Measurements from ENCODE around the gene BLM. TPM values are rescaled to one million over a fixed set of nuclear protein-coding genes. Genes with fewer than 3 reads are reported as not detected.
A peak's percentile ranks its signal among the peaks of the same experiment; 100 is the strongest.
"Not testable (repeated sequence)": the region's sequence is repeated elsewhere in the genome, so short reads cannot be mapped to it uniquely, and the experiment has no call there.

BLM gene
- total RNA-seq, 1 donor from 2014 or later, result 0.68 TPM

DNA sequence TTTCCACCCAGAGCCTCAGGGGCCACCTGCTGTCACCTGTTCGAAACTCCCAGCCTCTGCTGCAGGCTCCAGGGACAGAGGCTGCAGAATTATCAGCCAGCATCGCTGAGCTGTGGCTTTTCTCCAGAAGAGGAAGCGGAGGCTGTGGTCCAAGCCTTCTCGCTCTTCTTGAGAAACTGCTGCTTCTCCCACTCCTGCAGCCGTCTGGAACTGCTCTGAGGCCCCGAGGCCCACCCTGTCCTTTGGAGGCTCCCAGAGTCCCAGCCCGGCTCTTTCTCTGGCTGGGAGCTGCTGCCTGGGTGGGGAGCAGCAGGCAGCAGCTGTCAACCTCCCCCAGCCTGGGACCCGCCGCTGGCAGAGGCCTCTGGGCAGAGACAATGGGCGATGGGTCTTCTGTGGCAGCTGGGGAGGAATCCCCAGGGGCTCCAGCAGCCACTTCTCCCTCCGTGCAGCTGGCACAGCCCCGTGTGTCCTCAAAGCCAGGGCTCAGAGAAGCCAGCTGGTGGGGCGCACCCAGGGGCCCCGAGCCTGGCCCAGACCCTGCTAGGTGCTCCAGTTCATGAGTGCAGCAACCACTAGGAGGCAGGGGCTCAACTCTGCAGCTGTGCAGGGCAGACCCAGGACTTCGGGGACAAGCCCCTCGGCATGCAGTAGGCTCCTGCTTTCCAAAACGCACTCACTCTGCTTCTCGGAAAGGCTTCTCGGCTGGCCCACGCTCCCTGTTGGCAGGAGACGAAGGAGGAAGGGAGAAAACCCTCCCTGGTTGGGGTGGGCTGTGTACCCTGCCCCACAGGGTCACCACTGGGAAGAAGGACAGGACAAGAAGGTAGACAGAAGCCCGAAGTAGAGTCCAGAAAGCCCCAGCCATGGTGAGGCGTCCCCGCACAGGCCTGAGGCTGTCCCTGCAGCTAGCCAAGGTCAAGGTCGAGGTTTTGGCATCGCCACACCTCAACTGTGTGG, 101.4 kb downstream of the BLM start:
- ATAC-seq, result no peak
- DNase-seq (ENCODE audit: low spot score), result no peak

DNA sequence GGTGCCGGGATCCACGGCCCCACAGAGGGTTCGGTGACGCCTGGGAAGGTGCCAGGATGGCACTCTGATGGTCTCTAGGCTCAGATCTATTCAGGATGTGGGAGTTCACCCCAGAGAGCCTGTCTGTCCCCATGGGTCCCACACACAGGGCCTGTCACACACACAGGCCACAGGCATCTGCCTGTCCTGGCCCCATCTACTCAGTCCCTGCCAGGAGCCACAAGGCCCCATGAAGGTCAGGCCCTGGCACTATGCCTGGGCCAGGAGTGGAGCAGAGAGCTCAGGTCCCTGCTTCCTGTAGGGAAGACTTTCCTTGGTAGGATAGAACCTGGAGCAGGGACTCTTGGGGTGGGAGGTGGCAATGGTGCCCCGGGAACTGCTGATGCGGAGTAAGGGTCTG, 102.2 kb downstream of the BLM start:
- DNase-seq (ENCODE audit: low spot score) (peak; percentile 63), ATAC-seq (peak; percentile 85)

DNA sequence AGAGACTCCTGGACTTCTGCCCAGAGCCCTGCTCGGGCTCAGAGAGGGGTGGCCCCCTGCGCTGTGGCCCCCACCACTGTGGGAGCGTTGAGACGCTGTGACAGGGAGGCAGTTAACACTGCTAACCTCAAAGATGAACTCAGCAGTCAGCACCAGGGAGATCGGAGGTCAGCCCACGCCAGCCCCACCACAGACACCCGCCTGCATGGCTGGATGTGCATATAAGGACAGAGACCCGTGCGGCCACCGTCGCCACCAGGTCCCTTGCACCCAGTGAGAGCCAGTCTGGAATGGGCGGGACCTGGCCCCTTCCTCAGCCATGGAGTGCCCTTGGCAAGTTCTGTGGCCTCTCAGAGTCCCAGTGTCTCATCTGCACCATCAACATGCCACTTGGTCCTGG, 102.7 kb downstream of the BLM start:
- DNase-seq (ENCODE audit: low spot score), result no peak
- ATAC-seq, result no peak

DNA sequence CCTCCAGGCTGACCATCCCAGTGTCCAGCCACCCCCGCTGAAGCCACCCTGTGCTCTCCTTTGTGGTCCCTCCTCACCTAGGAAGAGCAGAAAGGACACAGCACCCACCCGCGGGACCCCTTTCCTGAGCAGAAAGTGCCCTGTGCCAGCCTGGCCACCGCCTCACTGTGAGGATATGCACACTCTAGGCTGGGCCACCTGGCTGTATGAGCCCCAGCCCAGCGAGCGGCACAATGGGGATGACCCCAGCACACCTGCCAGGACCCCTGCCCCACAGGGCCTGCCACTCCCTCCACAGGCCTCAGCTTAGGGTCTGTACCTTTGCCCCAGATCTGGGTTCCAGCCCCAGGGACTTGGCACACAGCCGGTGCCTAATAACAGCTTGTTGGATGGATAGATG, 103.3 kb downstream of the BLM start:
- no peak for DNase-seq (ENCODE audit: low spot score)
- ATAC-seq, result no peak

DNA sequence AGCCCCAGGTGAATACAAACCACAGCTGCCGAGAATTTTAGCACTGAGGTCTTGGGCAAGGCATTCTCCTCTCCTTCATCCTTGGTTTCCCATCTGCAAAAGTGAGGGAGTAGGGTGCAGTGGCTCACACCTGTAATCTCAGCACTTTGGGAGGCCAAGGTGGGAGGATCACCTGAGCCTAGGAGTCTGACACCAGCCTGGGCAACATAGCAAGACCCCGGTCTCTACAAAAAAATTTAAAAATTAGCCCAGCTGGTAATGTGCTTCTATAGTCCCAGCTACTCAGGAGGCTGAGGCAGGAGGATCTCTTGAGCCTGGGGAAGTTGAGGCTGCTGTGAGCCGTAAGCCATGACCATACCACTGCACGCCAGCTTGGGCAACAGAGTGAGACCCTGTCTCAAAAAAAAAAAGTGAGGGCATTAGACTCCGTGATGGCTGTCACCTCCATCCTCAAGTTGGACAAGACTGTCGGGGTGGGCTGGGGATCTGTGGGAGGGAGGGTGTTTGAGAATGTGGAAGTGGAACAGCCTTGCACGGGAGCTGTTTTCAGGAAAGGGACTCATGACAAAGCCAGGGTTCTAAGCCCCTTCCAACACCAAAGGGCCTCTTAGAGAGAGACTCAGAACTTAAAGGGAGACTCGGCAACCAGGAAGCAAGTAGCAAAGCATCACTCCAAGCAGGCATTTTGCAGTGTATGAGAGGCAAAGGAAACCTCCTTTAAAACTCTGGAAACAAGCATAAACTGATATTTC, 105.2 kb downstream of the BLM start:
- no peak for DNase-seq (ENCODE audit: low spot score)

DNA sequence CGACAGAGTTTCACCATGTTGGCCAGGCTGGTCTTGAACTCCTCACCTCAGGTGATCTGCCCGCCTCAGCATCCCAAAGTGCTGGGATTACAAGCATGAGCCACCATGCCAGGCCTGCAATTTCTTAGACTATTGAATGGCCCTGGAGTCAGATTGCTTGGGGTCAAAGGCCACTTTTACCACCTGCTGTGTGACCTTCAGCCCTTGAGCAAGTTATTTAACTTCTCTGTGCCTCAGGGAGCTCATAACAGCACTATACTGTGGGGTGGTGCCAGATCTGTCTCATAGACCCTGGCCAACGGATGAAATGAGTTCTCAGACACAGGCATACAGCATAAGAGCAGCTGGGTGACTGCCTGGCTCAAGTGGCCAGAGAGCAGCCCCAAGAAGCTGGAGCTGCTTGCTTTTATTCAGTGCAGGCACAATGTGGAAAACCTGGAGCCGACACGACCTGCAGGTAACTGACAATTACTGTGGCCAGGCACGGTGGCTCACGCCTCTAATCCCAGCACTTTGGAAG, 106.4 kb downstream of the BLM start:
- ATAC-seq (no peak), DNase-seq (ENCODE audit: low spot score) (no peak)

More for the DNA sequence above, 105.2 kb downstream of the BLM start:
- no peak for ATAC-seq

DNA sequence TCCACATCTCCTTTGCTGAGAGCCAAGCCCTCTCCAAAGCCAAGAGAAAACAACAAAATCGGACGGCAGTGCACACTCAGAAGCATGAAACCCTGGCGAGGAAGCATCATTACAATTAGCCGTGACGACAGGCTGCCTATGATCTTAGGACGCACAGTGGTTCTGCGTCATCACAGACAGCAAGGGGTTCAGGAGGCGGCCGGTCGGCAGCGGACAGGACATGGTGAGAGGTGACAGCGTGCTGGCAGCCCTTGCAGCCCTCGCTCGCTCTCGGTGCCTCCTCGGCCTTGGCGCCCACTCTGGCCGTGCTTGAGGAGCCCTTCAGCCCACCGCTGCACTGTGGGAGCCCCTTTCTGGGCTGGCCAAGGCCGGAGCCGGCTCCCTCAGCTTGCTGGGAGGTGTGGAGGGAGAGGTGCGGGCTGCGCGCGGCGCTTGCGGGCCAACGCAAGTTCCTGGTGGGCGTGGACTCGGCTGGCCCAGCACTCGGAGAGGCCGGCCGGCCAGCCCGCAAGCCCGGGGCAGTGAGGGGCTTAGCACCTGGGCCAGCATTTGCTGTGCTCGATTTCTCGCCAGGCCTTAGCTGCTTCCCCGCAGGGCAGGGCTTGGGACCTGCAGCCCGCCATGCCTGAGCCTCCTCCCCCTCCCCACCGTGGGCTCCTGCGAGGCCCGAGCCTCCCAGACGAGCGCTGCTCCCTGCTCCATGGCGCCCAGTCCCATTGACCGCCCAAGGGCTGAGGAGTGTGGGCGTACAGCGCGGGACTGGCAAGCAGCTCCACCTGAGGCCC, 108.2 kb downstream of the BLM start:
- ATAC-seq; DNase-seq (ENCODE audit: low spot score): not testable (repeated sequence)

DNA sequence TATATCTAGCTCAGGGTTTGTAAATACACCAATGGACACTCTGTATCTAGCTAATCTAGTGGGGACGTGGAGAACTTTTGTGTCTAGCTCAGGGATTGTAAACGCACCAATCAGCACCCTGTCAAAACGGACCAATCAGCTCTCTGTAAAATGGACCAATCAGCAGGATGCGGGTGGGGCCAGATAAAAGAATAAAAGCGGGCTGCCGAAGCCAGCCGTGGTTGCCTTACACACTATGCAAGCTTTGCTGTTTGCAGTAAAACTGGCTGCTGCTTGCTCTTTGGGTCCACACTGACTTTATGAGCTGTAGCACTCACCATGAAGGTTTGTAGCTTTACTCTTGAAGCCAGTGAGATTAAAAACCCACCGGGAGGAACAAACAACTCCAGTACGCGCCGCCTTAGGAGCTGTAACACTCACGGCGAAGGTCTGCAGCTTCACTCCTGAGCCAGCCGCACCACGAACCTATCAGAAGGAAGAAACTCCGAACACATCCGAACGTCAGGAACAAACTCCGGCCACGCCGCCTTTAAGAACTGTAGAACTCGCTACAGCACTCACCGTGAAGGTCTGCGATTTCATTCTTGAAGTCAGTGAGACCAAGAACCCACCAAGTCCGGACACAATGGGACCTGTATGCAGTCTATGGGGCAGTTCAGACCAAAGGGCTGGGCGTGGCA, 109.2 kb downstream of the BLM start:
- DNase-seq (ENCODE audit: low spot score), result not testable (repeated sequence)

DNA sequence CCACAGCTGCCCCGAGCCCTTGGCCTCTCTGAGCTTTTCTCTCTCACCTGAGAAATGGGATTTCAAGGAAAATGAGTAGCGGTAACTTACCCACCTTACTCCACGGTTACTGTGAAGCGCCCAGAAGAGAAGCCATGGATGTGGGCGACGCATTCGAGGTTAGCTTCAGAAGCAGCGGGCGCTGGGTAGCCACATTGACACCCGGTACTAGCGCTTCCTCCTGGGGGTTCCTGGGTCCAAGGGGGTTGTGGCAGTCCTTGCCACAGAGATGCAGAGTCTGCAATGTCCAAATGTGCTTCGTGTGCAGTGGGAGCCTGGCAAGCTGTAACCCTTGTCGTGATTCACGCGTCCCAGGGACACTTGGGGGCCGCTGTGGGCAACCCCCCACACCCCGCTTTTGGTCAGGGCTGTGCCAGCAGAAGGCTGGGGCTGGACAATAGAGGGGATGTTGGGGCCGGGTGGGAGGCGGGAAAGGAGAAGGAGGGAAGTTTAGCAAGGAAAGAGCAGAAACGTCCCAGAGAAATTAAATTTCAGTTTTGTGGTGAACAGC, 109.8 kb downstream of the BLM start:
- DNase-seq (ENCODE audit: low spot score), result no peak
- no peak for ATAC-seq

More for the DNA sequence above, 109.2 kb downstream of the BLM start:
- ATAC-seq, result not testable (repeated sequence)

DNA sequence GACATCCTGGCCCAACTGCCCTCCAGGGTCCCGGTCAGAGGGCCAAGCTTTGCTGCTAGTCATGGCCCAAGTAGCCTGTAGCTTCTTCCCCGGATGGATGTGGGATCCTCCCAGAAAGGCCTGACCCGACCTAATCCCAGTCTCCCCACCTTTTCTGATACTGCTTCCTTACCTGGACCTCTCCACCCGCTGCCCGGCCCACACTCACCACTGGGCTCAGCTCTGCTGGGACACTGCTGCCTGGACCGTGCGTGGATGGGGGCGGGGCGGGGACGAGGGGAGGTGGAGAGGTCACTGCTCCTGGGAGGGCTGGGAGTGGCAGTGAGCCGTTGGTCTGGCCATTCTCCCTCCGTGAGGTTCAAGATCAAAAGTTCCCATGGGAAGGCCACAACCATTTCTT, 111.0 kb downstream of the BLM start:
- DNase-seq (ENCODE audit: low spot score) (no peak), ATAC-seq (no peak)

DNA sequence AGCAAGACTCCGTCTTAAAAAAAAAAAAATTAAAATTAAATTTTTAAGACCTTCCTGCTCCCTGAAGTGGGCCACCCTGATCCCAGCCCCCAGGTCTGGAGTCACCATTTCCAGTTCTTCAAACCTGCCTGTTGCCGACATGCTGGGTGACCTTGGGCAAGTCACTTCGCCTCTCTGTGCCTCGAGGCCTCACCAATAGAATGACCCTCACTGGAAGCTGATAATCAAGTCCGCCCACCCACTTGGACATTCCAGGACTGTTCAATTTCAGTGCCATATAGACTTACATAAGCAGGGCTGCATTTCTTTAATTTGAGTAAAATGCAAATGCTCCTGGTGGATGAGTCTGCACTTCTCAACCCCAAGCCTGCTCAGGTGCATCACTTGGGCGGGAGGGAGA, 112.0 kb downstream of the BLM start:
- no peak for ATAC-seq
- no peak for DNase-seq (ENCODE audit: low spot score)

DNA sequence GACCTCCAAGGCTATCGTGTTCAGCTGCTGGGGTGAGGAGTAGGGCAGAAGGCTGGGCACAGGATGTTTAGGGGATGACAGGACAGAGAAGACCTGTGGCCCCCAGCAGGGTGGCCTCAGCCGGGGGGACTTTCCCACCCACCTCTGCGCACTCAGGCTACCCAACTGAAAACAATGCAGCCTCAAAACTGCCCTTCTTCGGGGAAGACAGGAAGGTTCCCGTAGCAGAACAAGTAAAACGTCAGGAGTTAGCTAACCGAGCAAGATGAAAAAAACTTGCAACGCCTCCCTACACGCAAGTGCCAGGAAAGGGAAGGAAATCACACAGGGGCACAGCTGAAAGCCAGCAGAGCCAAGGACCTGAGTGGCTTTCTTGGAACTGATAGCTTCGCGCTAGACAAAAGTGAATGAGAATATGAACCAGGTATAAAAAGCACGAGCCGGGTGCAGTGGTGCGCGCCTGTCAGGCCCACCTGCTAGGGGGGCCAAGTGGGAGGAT, 112.8 kb downstream of the BLM start:
- peak; percentile 40 for ATAC-seq
- DNase-seq (ENCODE audit: low spot score), result no peak

DNA sequence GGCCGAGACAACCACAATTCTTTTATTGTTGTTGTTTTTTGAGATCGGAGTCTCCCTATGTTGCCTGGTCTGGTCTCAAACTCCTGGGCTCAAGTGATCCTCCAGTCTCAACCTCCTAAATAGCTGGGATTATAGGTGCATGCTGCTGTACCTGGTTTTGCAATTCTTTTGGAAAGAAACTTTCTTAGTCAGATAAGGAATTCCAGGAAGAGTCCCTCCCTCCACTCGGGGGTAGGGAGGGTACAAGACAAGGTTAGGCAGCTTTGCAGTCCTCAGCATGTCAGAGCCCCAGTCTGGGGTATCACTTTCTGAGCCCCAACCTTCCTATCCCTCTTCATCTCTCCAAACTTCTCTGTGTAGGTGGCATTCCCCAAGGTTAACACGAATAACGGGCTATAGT, 117.5 kb downstream of the BLM start:
- DNase-seq (ENCODE audit: low spot score) (no peak), ATAC-seq (no peak)

DNA sequence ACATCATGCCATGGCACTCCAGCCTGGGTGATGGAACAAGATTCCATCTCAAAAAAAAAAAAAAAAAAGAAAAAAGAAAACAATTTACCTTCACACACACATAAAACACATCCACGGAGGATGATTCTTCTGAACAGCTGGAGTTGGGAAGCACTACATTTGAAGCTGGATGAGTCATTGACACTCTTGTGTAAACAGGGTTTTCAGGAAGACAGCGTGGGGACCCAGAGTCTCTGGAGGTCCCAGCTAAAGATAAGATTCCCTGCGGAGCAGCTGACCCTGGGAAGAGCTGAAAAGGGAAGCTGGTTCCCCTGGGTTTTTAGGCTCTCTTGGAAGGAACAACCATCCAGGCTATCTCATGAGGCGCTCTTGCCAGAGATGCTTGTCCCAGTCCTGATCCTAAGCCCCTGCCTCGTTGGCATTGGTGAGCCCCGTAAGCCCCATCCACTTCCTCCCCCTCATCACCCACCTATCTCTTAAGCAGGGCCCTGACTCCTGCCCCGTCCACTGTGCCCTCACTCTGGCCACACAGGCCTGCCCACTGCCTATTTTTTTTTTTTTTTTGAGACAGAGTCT, 119.2 kb downstream of the BLM start:
- DNase-seq (ENCODE audit: low spot score) (no peak), ATAC-seq (peak; percentile 21)

DNA sequence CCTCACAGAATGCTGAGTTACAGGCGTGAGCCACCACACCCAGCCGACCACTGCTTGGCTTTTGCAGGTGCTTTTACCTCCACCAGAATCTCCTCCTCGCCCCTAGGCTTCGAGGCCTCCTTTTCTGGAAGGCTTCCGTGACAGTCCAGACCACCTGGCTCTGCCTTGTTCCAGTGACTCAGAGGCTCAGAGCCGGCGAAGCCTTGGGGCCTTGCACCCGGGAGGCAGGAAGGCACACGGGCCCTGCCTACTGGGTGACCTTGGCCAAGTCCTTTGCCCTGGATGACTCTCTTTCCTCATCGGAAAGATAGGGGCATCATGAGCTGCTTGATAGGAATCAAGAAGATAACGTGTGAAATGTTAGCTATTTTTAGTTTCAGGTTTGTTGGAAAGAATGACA, 119.9 kb downstream of the BLM start:
- DNase-seq (ENCODE audit: low spot score), result no peak
- ATAC-seq, result no peak

DNA sequence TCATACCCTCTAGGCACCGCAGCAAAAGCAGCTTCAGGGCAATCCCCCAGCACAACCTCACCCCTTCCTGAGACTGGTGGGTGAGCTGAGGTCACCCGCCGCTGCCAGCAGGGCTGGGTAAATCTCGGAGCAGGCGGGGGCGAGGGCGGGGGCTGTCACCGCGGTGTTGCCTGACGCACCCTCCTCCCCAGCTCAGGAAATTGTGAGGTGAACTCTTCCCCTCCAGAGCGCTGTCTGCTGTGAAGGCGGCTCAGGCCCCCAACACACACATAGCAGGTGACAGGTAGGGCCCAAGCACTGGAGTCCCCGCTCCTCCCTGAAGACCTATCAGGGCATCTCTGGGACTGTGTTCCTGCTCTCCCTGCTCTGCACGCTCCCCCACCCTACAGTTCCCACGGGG, 121.0 kb downstream of the BLM start:
- no peak for DNase-seq (ENCODE audit: low spot score)
- no peak for ATAC-seq

DNA sequence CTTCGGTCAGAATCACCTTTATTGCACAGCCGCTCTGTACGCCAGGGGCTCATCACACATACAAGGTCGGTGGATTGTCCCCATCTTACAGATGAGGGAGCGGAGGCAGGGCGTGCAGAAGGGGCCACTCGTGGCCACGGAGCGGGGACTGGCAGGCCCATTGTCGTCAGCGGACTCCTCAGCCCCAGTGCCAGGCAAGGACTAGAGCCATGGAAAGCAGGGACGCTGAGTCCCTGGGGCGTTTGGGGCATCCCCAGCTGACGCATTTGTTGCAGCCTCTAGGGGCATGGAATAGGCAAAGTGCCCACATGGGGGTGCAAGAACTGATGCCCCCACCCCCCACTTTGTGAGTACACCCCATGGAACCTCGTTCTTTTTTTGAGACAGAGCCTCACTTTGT, 121.4 kb downstream of the BLM start:
- ATAC-seq (no peak), DNase-seq (ENCODE audit: low spot score) (no peak)

DNA sequence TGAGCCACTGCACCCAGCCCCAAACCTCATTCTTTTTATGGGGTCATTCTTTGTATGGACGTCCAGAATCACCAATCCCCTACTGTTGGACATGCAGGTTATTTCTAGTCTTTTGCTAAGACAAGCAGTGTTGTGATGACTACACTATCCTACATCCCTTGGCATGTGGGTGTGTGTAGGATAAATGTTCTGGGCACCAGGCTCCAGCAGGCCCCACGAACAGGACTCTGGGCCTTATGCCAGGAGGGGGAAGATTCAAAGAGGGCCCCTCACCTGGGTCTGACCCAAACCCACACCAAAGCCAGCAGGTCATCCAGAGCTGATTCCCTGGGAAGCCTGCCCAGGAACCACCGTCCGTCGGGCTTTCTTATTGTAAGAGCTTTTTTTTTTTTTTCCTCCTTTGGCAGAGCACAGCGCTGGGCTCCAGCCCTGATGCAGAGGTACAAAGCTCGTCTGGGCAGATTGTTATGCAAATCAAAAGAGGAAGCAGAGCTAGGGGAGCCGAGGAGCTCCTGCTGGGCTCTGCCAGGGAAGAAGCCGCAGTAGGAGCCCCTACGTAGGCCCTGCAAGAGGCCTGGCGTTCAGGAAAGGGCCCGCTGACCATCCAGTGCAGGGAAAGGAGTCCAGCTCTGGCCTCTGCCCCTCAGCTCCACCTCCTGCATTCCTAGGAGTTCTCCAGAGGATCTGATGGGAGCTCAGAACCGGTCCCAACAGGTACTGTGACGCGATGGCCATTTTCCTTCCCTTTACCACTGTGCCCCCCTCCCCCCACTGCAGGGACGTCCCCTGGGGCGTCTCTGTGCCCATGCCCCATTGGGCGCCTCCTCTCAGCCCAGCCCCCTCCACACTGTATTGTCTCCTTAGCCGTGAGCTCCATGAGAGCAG, 122.3 kb downstream of the BLM start:
- DNase-seq (ENCODE audit: low spot score) (no peak), ATAC-seq (peak; percentile 41)

Measured in left lobe of liver (tissue), 2 donors.